Lower leg skin (tissue), 3 donors: ENCODE data around the gene TIMM10B.

ENCODE experiments used
- CTCF ChIP-seq, 3 donors: fragments of 450-650 bp; IDR thresholded peaks; one replicate each; pipeline ENCODE4 v1.5.1; 2016; ENCODE audit warnings: antibody characterized with exemption in 3 of 3, mild to moderate bottlenecking in 3 of 3, moderate library complexity in 2 of 3
- POLR2A ChIP-seq, 2 donors: fragments of 450-650 bp; IDR thresholded peaks; one replicate each; pipeline ENCODE4 v1.6.1; 2016 to 2017; ENCODE audit warnings: antibody characterized with exemption in 2 of 2, mild to moderate bottlenecking in 1 of 2, moderate library complexity in 1 of 2

GRCh38 chr11:6442441-6442840 lies 38.9 kb upstream of the TIMM10B start:
- TF ChIP-seq CTCF (IDR thresholded peaks at IDR 0.05) (no peak), POLR2A (IDR thresholded peaks at IDR 0.05) (no peak)
